HG03439 (cell line): ENCODE measurements around the gene ATP6V1G2.
"Not testable (repeated sequence)": the region's sequence is repeated elsewhere in the genome, so short reads cannot be mapped to it uniquely, and the experiment has no call there.

Experiments used
- ATAC-seq: cut with Tn5 transposase; IDR thresholded peaks from one replicate; pipeline ENCODE4 v1.9.1; 2021; ENCODE audit warnings: mild to moderate bottlenecking, moderate library complexity; ENCODE audit not compliant: unreplicated experiment

The ATP6V1G2 gene

DNA sequence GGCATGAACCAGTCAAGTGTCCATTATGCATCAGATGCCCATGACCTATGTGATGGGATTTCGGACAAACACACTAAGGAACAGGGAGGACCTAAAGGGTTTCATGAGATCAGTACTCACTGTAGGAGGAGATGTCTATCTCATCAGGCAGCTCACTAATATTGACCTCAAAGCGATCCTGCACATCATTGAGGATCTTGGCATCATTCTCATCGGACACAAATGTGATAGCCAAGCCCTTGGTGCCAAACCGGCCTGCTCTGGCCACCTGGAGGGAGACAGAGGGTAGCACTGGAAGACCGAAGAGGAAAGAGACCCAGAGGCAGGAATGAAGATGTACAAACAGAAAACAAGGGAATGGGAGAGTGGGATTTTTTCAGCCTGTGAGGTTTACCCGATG, 15.7 kb downstream of the ATP6V1G2 start:
- ATAC-seq: no peak

DNA sequence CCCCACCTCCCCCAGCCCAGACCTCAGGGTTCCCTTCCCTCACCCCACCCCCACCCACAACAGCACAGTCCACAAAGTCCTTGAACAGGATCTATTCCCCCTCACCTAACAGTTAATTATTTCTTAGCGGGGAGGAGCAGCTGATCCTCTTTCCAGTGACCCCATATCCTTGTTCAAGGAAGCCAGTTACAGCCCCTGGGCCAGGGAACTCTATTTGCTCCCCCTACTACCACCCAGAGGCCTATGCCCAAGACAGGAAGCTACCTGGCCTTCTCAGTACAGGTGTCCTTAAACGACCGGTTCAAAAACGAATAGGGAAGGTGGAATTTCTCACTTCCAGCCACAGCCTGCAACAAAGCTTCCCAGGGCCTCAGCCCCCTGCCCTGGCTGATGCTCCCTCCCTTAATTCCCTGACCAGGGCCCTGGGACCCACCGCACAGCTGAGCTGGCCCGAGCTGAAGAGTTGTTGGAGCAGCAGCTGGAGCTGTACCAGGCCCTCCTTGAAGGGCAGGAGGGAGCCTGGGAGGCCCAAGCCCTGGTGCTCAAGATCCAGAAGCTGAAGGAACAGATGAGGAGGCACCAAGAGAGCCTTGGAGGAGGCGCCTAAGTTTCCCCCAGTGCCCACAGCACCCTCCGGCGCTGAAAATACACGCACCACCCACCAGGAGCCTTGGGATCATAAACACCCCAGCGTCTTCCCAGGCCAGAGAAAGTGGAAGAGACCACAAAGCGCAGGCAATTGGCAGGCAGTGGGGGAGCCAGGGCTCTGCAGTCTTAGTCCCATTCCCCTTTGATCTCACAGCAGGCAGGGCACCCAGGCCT, 16.9 kb downstream of the ATP6V1G2 start:
- ATAC-seq: no peak

DNA sequence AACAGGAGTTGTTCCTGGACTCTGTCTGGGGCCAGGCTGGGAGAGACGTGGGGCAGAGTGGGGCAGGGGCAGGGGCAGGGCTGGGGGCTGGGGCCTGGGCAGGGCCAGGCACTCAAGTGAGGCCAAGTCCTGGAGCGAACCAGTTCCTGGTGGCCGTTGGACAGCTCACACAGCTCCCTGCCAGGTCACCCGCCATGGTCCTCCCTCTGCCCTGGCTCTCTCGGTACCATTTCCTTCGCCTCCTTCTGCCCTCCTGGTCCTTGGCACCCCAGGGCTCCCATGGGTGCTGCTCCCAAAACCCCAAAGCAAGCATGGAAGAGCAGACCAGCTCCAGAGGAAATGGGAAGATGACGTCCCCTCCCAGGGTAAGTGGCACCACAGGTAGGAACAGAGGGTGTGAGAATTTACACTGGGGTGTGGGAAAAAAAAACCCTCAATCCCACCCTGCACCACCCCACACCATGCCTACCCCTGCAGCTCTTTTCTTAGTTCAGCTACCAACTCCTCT, 17.5 kb downstream of the ATP6V1G2 start, which contains the start of gene MCCD1:
TSS of gene MCCD1 (plus strand) at position 142 of the 508 bp plus-strand sequence. CDS start at position 195, 53 bp downstream.
- ATAC-seq: no peak

DNA sequence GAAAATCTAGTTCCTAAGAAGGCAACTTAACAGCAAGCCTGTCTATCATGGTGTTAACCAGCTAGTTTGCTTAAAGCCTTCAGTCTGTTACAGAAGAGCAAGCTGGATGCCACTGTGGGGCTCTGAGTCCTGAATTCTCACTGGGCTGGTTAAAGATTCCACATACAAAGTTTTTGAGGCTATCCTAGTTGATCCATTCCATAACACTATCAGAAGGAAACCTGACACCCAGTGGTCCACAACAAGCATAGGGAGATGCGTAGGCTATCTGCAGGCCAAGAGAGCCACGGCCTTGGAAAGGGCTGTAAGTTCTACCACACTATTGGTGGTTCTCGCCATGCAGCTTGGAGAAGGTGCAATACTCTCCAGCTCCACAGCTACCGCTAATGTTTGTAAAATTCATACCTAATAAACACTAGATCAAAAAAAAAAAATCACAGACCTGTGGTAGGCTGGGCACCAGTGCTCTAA, 18.1 kb downstream of the ATP6V1G2 start:
- ATAC-seq: no peak

DNA sequence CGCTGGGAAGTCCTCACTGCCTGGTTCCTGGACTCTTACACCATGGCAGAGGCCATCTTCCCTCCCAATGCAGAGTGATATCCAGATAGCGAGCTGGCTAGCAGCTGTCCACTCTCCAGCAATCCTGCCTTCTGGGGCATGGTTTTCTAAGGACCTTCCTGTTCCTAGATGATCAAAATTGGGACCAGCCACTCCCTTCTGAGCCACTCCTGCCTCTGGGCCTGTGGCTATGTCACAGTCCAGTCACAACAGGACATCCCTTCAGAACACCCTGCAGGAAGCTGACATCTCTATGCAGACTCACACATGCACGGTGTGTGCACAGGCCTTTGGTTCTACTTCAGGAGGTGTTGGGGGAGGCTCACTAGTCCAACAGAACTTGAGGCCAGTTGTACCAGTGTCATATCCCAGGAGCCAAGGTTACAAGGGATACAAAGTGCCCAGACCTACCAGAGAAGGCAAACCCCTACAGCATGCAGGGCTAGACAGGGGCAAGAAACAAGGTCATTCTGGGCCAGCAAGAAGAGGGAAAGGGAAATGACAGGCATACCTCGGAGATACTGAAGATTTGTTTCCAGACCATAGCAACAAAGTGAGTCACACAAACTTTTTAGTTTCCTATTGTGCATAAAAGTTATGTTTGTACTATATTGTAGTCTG, 20.3 kb downstream of the ATP6V1G2 start:
- no peak for ATAC-seq

DNA sequence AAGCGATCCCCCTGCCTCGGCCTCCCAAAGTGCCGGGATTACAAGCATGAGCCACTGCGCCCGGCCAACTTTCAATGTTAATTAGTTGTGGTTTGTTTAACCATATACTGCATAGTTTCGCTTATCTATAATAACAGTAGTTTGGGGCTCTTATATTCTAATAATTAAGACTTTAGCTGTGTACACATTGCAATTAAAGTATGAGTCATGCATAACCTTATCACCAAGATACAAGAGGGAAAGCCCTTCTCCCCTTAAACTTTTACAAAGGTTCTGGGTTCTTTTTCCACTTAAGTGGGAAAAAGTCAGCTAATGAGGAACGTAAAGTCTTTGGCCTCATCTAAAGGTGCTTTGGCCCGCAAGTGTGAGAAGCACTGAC, 20.9 kb downstream of the ATP6V1G2 start:
- ATAC-seq: no peak

DNA sequence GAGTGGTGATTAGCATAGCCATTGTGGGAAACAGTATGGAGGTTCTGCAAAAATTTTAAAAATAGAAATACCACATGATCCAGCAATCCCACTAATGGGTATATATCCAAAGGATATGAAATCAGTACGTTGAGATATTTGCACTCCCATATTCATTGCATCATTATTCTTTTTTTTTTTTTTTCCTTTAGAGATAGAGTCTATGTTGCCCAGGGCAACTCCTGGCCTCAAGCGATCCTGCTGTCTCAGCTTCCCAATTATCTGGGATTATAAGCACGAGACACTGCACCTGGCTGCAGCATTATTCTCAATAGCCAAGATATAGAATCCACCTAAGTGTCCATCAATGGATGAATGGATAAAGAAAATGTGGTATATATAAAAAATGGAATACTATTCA, 24.6 kb downstream of the ATP6V1G2 start:
- no peak for ATAC-seq

DNA sequence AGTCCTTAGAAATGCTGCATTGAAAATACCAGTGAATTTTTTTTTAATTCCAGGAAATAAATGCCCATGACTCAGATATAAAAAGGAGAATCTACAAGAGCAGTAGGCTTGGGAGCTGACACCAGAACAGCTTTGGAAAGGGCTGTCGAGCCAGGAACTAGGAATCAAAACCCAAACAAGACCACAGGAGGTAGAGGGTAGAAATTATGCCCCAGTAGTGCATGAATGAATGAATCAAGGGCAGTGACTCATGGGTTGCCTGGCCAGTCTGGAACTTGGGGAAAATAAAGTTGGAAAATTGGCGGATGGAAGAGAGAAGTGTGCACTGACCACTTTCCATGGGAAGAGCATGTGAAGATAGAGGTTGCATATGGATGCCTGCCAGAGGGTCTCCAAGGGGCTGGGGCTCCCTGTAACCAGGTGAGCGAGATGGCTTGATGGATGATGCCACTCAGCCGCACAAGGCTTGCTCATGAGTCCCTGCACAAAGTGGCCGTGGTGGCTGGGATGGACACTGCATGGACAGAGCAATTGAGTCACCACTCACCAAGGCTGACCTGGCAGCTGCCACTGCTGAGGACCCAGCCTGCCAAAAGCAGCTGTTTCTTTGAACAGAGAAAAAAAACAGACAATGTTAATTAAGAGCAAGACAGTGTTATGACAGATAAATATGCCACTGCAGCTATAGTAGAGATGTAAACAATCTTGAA, 32.8 kb downstream of the ATP6V1G2 start:
- ATAC-seq: no peak

DNA sequence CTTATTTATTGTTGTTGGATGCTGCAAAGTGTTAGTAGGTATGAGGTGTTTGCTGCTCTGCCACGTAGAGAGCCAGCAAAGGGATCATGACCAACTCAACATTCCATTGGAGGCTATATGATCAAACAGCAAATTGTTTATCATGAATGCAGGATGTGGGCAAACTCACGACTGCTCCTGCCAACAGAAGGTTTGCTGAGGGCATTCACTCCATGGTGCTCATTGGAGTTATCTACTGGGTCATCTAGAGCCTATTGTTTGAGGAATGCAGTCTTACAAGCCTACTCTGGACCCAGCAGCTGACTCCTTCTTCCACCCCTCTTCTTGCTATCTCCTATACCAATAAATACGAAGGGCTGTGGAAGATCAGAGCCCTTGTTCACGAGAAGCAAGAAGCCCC, 36.4 kb downstream of the ATP6V1G2 start:
- ATAC-seq: no peak

DNA sequence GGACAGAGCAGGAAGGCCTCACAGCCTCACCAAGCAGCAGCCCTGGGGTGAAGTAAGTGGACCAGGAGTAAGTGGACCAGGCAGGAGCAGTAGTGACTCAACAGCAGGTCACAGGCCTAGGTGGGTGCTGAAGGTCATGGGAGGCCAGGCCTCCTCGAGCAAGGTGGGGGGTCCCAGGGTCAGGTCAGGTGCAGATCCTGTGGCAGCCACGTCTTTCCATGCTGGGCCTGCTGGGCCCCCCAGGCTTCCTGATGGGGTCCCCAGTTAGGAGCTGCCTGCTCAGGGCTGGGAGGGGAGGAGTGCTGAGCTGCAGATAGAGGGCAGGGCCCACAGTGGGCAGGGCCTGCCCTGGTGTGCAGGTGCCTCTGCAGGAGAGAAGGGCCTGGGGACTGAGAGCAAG, 37.4 kb downstream of the ATP6V1G2 start:
- not testable (repeated sequence) for ATAC-seq

DNA sequence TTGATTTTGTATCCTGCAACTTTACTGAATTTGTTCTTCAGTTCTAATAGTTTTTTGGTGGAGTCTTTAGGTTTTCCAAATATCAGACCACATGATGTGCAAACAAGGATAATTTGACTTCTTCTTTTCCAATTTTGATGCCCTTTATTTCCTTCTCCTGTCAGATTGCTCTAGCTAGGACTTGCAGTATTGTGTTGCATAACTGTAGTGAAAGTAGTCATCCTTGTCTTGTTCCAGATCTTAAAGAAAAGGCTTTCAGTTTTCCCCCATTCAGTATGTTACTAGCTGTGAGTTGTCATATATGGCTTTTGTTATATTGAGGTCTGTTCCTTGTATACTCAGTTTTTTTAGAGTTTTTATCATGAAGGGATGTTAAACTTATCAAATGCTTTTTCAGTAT, 43.8 kb downstream of the ATP6V1G2 start:
- no peak for ATAC-seq

DNA sequence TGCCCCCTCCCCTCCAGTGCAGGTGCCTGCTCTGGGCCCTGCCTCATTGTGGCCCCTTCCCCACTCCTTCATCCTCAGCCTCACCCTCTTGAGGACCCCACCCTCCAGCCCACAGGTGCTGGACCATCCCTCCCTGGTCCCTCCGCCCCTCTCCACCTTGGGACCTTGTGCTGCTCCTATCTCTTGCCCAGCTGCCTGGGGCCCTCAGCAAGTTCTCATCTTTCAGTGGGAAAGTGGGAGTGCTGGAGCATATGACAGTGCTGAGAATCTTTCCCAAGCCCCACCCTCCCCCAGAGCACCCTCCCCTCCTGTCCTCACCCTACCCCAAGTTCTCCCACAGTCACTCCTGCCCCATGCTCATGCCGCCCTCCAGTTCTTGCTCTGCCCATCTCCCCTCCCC, 46.8 kb downstream of the ATP6V1G2 start:
- not testable (repeated sequence) for ATAC-seq

DNA sequence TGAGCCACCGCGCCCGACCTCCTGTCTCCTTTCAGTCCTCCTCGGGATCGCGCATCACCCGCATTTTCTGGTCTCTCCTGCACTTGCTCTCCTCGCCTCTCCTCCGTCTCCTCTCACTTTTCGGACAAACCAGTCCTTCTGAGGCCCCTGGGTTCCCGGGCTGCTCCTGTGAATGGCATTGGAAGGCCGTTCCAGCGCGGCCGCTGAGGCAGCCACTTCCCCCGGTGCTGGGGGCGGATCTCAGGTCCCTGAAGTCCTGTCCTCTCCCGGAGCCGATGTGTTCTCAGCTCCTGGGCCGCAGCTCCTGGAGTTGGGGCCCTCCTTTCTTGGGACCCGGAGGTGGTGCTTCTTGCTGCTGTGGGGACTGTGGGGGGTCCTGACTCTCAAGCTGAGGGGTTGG, 47.7 kb downstream of the ATP6V1G2 start:
- ATAC-seq: no peak

DNA sequence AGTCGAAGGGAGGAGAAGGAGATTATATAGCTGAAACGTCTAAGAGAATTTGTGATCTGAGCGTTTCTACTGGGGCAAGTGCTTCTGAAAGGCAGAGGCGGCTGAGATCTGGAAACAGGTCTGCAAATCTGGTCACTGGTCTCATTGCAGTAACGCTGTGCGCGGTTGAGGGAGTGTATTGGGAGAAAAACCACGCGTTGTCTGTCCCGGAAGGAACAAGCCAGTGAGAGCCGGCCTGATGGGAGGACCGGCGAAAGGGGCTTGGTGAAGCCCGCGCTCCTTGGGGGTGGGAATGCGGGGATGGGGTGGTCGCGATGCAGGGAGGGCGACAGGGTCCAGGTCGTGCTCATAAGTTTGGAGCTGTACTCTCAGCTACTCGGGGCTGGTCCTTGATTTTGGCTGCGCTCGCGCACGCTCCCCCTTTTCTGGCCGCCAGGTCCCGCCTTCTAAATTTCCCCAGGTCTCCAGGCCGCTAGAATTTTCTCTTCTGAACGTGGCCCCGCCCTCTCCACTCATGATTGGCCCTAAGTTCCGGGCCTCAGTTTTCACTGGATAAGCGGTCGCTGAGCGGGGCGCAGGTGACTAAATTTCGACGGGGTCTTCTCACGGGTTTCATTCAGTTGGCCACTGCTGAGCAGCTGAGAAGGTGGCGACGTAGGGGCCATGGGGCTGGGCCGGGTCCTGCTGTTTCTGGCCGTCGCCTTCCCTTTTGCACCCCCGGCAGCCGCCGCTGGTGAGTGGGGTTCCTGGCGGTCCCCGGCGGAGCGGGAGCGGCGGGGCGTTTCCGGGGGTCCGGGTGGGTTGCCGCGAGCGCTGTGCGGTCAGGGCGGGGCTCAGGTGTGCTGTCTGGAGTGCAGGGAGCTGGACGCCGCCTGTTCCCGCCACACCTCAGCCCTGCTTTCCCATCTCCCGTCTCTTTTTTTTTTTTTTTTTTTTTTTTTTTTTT, 48.6 kb downstream of the ATP6V1G2 start, which contains the start of gene MICB:
TSS of gene MICB (plus strand) at position 615 of the 946 bp plus-strand sequence. CDS start at position 664, 49 bp downstream.
- ATAC-seq: peak; percentile 64

DNA sequence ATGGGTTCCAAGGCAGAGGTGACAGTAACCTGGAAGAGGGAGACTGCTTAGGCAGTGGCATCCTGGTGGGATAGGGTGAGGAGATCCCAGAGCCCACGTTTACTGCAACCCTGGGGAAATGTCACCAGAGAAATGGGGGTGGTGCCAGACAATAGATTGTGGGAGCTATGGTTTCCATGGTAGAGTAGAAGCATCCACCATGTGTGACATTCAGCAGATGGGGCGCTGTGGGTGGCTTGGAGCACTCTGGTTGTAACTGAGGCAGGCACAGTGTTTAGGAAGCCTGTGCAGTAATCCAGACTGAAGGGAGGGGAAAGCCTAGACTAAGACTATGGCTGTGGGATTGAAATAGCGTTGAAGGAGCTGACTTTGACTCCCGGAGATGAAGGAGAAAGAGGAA, 49.6 kb downstream of the ATP6V1G2 start:
- ATAC-seq: not testable (repeated sequence)

DNA sequence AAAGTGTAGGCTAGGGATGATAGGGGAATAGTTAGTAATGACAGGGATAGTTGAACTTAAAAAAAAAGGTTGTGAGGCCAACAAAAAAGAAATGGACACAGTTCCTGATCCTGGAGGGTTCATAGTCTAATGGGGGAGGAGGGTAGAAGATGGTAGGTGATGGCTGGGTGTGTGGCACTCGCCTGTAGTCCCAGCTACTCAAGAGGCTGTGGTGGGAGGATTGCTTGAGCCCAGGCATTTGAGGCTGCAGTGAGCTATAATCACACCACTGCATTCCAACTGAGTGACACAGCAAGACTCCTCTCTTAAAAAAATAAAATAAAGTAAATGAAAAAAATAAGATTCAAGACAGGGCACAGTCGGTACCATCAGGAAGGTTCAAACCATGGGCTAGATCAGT, 50.8 kb downstream of the ATP6V1G2 start:
- no peak for ATAC-seq
